ENCODE measurements around the gene AOC2.

- TF ChIP-seq CTCF (IDR thresholded peaks at IDR 0.05), result no peak
- no peak for TF ChIP-seq POLR2AphosphoS5 (IDR thresholded peaks at IDR 0.05)
- TF ChIP-seq POLR2A (IDR thresholded peaks at IDR 0.05), result no peak
- no peak for TF ChIP-seq EP300 (IDR thresholded peaks at IDR 0.05)
These were observed 21.3 kb downstream of the AOC2 start for GRCh38 chr17:42865638-42866094.
